ENCODE measurements around the gene TCL1A. TPM values are rescaled to one million over a fixed set of nuclear protein-coding genes. Genes with fewer than 3 reads are reported as not detected.

Gene TCL1A
- total RNA-seq, 1 donor from 2014 or later = not detected

- Histone ChIP-seq H3K4me3 (no peak overlapping the region), H3K27me3 (no peaks in the 10 kb centered on the region), H3K4me1 (no peaks in the 10 kb centered on the region), H3K36me3 (no peaks in the 10 kb centered on the region), H3K27ac (no peak overlapping the region), H3K9me3 (no peaks in the 10 kb centered on the region)
- DNase-seq (ENCODE audit: extremely low spot score in 2 of 2) = no peak
- TF ChIP-seq CTCF (IDR thresholded peaks at IDR 0.05) (no peak), POLR2AphosphoS5 (IDR thresholded peaks at IDR 0.05; ENCODE audit: insufficient read depth in 1 of 2, low read depth in 1 of 2) (no peak), POLR2A (IDR thresholded peaks at IDR 0.05) (no peak)
- intact Hi-C loops (cut with DNase I) = no loop called here
Measured at GRCh38 chr14:95725685-95726336, 11.9 kb upstream of the TCL1A start.

- H3K4me1 ChIP-seq = no peaks in the 10 kb centered on the region
- H3K9me3 ChIP-seq = no peaks in the 10 kb centered on the region
- no peak overlapping the region for H3K27ac ChIP-seq
- no peak overlapping the region for H3K4me3 ChIP-seq
- TF ChIP-seq POLR2A (IDR thresholded peaks at IDR 0.05) (no peak), POLR2AphosphoS5 (IDR thresholded peaks at IDR 0.05; ENCODE audit: insufficient read depth in 1 of 2, low read depth in 1 of 2) (no peak), CTCF (IDR thresholded peaks at IDR 0.05) (no peak)
- intact Hi-C loops (cut with DNase I) = no loop called here
- H3K27me3 ChIP-seq = no peaks in the 10 kb centered on the region
- no peak for DNase-seq (ENCODE audit: extremely low spot score in 2 of 2)
- H3K36me3 ChIP-seq = no peaks in the 10 kb centered on the region
Measured at GRCh38 chr14:95722525-95723190, 8.7 kb upstream of the TCL1A start.

- no peak overlapping the region for H3K4me3 ChIP-seq
- H3K27ac ChIP-seq = no peak overlapping the region
- no peaks in the 10 kb centered on the region for H3K9me3 ChIP-seq
Measured at GRCh38 chr14:95712398-95712797, 1.5 kb downstream of the TCL1A start.

GRCh38 chr14:95711476-95712176 is 2.3 kb downstream of the TCL1A start:
- DNase-seq (ENCODE audit: extremely low spot score in 2 of 2) = no peak
- Histone ChIP-seq H3K9me3 (no peaks in the 10 kb centered on the region), H3K4me1 (no peaks in the 10 kb centered on the region), H3K27ac (no peak overlapping the region), H3K4me3 (no peak overlapping the region), H3K27me3 (peaks cover 6% of the 10 kb centered on the region), H3K36me3 (no peaks in the 10 kb centered on the region)
- TF ChIP-seq CTCF (IDR thresholded peaks at IDR 0.05) = no peak
- intact Hi-C loops (cut with DNase I) = no loop called here

More at GRCh38 chr14:95712398-95712797, 1.5 kb downstream of the TCL1A start:
- H3K27me3 ChIP-seq = peaks cover 6% of the 10 kb centered on the region
- H3K4me1 ChIP-seq = no peaks in the 10 kb centered on the region
- intact Hi-C loops (cut with DNase I) = no loop called here
- no peaks in the 10 kb centered on the region for H3K36me3 ChIP-seq
- TF ChIP-seq CTCF (IDR thresholded peaks at IDR 0.05) (no peak), POLR2A (IDR thresholded peaks at IDR 0.05) (no peak)
- no peak for DNase-seq (ENCODE audit: extremely low spot score in 2 of 2)

- H3K27ac ChIP-seq = no peak overlapping the region
- intact Hi-C loops (cut with DNase I) = no loop called here
- no peaks in the 10 kb centered on the region for H3K36me3 ChIP-seq
- no peak overlapping the region for H3K4me3 ChIP-seq
- DNase-seq (ENCODE audit: extremely low spot score in 2 of 2) = no peak
- H3K9me3 ChIP-seq = no peaks in the 10 kb centered on the region
- TF ChIP-seq POLR2AphosphoS5 (IDR thresholded peaks at IDR 0.05; ENCODE audit: insufficient read depth in 1 of 2, low read depth in 1 of 2) (no peak), POLR2A (IDR thresholded peaks at IDR 0.05) (no peak), CTCF (IDR thresholded peaks at IDR 0.05) (no peak)
- H3K4me1 ChIP-seq = no peaks in the 10 kb centered on the region
- peaks cover 6% of the 10 kb centered on the region for H3K27me3 ChIP-seq
Measured at GRCh38 chr14:95710106-95710505, 3.8 kb downstream of the TCL1A start.

Data from vagina (tissue), 2 donors.